Measurements from ENCODE around the gene EDA. TPM values are rescaled to one million over a fixed set of nuclear protein-coding genes. Genes with fewer than 3 reads are reported as not detected.

EDA gene
- 0.81 and 2.4 TPM in 2 replicates for total RNA-seq

GRCh38 chrX:69615779-69616456 lies at the start of gene EDA:
Gene EDA, plus strand, starts transcription at chrX:69616113.

GRCh38 chrX:70049925-70050324 lies 434.0 kb downstream of the EDA start, which contains the start of gene AWAT2:
Gene AWAT2, minus strand, starts transcription at chrX:70049938. Its CDS starts 6 bp downstream, at chrX:70049932.

GRCh38 chrX:70062076-70062475 lies 446.2 kb downstream of the EDA start, which contains the start of gene OTUD6A:
Gene OTUD6A, plus strand, starts transcription at chrX:70062457. Its CDS starts 68 bp downstream, at chrX:70062525.

Other genes starting within 250 kb of the EDA start
- gene NALF2, start 111.8 kb upstream of the EDA start, total RNA-seq: under 0.01 and 0.09 TPM in 2 replicates